Brain microvascular endothelial cell (primary cell): ENCODE data around the gene SLC25A21.

Source experiments
- DNase-seq: peaks from one replicate; pipeline ENCODE4 v3.0.0-alpha.2; 2020
- H3K27ac ChIP-seq: fragments of 250-450 bp; sonication (Bioruptor Pico); 2 replicates; pipeline ENCODE4 v1.5.1; 2020; ENCODE audit warnings: mild to moderate bottlenecking, moderate library complexity
- H3K27me3 ChIP-seq: fragments of 250-450 bp; sonication (Bioruptor Pico); replicated peaks from 2 replicates; pipeline ENCODE4 v1.5.1; 2020; ENCODE audit warnings: mild to moderate bottlenecking
- H3K36me3 ChIP-seq: fragments of 250-450 bp; sonication (Bioruptor Pico); replicated peaks from 2 replicates; pipeline ENCODE4 v1.5.1; 2020; ENCODE audit warnings: mild to moderate bottlenecking
- H3K4me3 ChIP-seq: 2 replicates; pipeline ENCODE4 v1.5.1; 2011; ENCODE audit warnings: low read depth, mild to moderate bottlenecking, control low read depth, low read length, moderate library complexity
- in situ Hi-C: cut with HindIII; loops from 2 replicates; pipeline ENCODE4 v1.10.0; 2017; ENCODE audit warnings: low sequenced_read_pairs, low pct_ligation_motif_present
- TF ChIP-seq, protein P1 (sequence below): IDR thresholded peaks from 2 replicates; pipeline ENCODE4 v1.5.1; 2011; ENCODE audit warnings: low read depth, mild to moderate bottlenecking, moderate library complexity, low read length, control low read depth, inconsistent platforms; ENCODE audit errors: missing control alignments

The SLC25A21 gene

DNA sequence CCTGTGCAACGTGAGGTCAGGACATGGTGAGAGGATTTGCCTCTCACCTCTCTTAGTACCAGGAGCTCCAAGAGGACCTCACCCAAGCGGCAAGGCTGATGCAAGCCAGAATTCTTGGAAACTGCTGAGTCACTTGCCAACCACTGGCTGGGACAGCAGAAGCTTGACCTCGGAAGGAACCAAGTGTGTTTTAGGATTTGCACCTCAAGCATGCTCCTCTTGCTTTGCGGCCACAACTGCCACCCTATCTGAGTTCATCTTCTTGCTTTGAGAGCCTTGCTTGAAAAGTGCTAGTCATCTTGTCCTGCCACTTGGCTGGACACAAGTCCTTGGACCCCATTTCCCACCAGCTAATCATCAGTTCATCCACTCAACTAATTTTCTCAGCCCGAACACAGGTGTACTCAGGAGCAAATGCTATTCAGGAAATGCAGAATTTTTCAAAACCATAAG is 195.8 kb downstream of the SLC25A21 start:
- TF ChIP-seq, protein P1, sequence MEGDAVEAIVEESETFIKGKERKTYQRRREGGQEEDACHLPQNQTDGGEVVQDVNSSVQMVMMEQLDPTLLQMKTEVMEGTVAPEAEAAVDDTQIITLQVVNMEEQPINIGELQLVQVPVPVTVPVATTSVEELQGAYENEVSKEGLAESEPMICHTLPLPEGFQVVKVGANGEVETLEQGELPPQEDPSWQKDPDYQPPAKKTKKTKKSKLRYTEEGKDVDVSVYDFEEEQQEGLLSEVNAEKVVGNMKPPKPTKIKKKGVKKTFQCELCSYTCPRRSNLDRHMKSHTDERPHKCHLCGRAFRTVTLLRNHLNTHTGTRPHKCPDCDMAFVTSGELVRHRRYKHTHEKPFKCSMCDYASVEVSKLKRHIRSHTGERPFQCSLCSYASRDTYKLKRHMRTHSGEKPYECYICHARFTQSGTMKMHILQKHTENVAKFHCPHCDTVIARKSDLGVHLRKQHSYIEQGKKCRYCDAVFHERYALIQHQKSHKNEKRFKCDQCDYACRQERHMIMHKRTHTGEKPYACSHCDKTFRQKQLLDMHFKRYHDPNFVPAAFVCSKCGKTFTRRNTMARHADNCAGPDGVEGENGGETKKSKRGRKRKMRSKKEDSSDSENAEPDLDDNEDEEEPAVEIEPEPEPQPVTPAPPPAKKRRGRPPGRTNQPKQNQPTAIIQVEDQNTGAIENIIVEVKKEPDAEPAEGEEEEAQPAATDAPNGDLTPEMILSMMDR = no peak
- H3K27ac ChIP-seq = no peak overlapping the region
- H3K27me3 ChIP-seq = no peaks in the 10 kb centered on the region
- peak; percentile 25 for DNase-seq
- in situ Hi-C loops = no loop called here
- no peaks in the 10 kb centered on the region for H3K36me3 ChIP-seq
- no peak overlapping the region for H3K4me3 ChIP-seq

GRCh38 chr14:36975834-36976233 is 196.6 kb downstream of the SLC25A21 start:
- Histone ChIP-seq H3K27me3 (no peaks in the 10 kb centered on the region), H3K27ac (no peak overlapping the region), H3K4me3 (no peak overlapping the region), H3K36me3 (no peaks in the 10 kb centered on the region)
- in situ Hi-C loops = no loop called here
- TF ChIP-seq, protein P1 = no peak
- no peak for DNase-seq

DNA sequence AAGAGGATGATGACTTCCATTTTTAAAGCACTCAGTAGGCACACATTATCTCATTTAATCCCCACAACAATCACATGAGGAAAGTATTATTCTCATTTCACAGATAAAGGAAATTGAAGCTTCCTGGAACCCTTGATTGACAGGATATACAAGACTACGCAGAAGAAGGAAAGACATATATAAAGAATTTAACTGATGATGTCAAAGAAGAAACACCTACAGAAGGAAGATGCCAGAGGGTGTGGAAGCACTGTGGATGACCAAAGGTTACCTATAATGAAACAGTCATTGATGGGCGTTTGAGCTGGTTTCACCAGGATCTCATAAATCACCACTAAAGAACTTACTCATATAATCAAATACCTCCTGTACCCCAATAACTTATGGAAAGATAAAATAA is 197.4 kb downstream of the SLC25A21 start:
- Histone ChIP-seq H3K36me3 (no peaks in the 10 kb centered on the region), H3K4me3 (no peak overlapping the region), H3K27ac (no peak overlapping the region), H3K27me3 (no peaks in the 10 kb centered on the region)
- in situ Hi-C loops = no loop called here
- DNase-seq = no peak
- TF ChIP-seq, protein P1 = no peak

DNA sequence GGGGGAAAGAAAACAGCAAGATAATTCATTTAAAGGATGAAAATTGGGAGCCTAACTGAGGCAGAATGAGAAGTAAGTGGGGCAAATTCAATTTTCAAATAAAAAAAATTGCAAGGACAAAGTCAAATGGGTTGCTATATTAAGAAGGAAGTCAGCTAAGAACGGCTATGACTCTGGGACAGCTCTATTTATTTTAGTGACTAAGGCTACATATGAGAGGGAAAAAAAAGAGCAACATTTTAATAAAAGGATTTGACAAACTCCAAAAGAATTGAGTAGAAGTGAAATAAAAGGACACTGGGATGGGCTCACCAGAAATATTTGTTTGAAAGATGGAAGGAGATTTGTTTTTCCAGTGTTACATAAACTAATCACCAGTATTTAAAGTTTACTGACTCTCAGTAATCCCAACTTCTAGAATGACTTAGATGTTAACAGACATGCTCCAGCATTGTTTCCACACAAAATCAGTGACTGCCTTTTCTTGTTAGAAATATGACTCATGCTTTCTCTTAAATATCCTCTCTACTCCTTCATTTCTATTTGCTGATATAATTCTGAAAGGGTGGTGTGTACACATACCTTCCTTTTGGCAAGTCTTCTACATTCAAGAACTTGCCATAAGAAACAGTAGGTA is 198.5 kb downstream of the SLC25A21 start:
- peak; percentile 19 for DNase-seq
- TF ChIP-seq, protein P1 = no peak
- Histone ChIP-seq H3K27ac (no peak overlapping the region), H3K4me3 (no peak overlapping the region), H3K36me3 (no peaks in the 10 kb centered on the region), H3K27me3 (no peaks in the 10 kb centered on the region)
- in situ Hi-C loops = no loop called here

GRCh38 chr14:36971263-36971855 is 201.0 kb downstream of the SLC25A21 start:
- TF ChIP-seq, protein P1 = no peak
- Histone ChIP-seq H3K36me3 (no peaks in the 10 kb centered on the region), H3K4me3 (no peak overlapping the region), H3K27me3 (no peaks in the 10 kb centered on the region), H3K27ac (no peak overlapping the region)
- DNase-seq = no peak
- in situ Hi-C loops = no loop called here
